Pancreas (tissue), 10 donors: ENCODE measurements around the gene CIPC. TPM values are rescaled to one million over a fixed set of nuclear protein-coding genes. Genes with fewer than 3 reads are reported as not detected.

Source experiments
- ATAC-seq, 4 donors: fragments of 200-7000 bp; cut with Tn5 transposase; one replicate each; pipeline versions ENCODE4 v1.8.0 to v1.9.1; 2020; ENCODE audit warnings: mild to moderate bottlenecking in 4 of 4, moderate library complexity in 4 of 4
- DNase-seq, 6 donors: peaks; one replicate each; pipeline ENCODE4 v3.0.0-alpha.2; 2020
- FAIRE-seq: peaks from 2 replicates; lab custom pipeline; 2012; peaks lifted over from hg19 to GRCh38; lab: Jason Lieb, UNC
- H3K27ac ChIP-seq, 4 donors: fragments of 200-600 bp; sonication (generic); 1 replicate in 3 of 4; 2 replicates in 1 of 4; pipeline versions ENCODE4 v1.5.0 to v1.8.0; 2020
- H3K27me3 ChIP-seq, 4 donors: fragments of 200-600 bp; one replicate each; pipeline ENCODE4 v1.8.0; 2021
- H3K36me3 ChIP-seq, 3 donors: fragments of 200-600 bp; sonication (generic) in 1 of 3; one replicate each; pipeline versions ENCODE4 v1.5.0 to v1.8.0; 2020 to 2021
- H3K4me1 ChIP-seq, 3 donors: fragments of 200-600 bp; one replicate each; pipeline ENCODE4 v1.8.0; 2021
- H3K4me3 ChIP-seq, 4 donors: fragments of 200-600 bp; sonication (generic) in 2 of 4; one replicate each; pipeline versions ENCODE4 v1.5.0 to v1.8.0; 2020 to 2021
- H3K9me3 ChIP-seq, 4 donors: fragments of 200-600 bp; one replicate each; pipeline ENCODE4 v1.8.0; 2021
- WGBS, 2 donors: extraction: QIAGEN DNeasy Blood & Tissue Kit; methylation state at CpG; one replicate each; pipeline ENCODE4 v1.1.7; 2013; 5-methylcytosine and 5-hydroxymethylcytosine counted together
- intact Hi-C, 3 donors: fragments of 100-400 bp; cut with DNase I; formaldehyde crosslinking; loops; one replicate each; pipeline versions ENCODE4 v1.11.1 to v1.14.2; 2022
- polyA plus RNA-seq, 2 donors: library from polyadenylated mRNA; stranded (reverse); fragments of 200-250 nt; gene quantifications; one replicate each; pipeline ENCODE4 v1.2.3, GENCODE V29; 2013
- total RNA-seq, 6 donors: library from RNA; stranded (reverse); fragmentation: NEBNext Ultra II Directional in 4 of 6; extraction: Animal tissue kit (Norgen Biotek cat#: 25700) in 4 of 6; gene quantifications; one replicate each; pipeline versions ENCODE4 v1.2.1 to v1.2.4, GENCODE V29; 2021 to 2023
- TF ChIP-seq, protein P1 (sequence below), 4 donors: fragments of 200-600 bp; sonication (generic) in 3 of 4; IDR thresholded peaks; one replicate each; pipeline versions ENCODE4 v1.5.0 to v1.8.0; 2021; ENCODE audit warnings: antibody characterized with exemption in 4 of 4
- donor health status: healthy with polysubstance abuse.
- donor health status: DM: no; HTN: no; CAD: no; lungs with moderate emphysema.
- donor health status: DM: no; HTN: no; CAD: no.
- donor health status: control.
- donor health status: control.
- donor health status: Bipolar disorder and iron deficiency.
- donor health status: DM: yes; HTN: yes; CAD: no.
- donor health status: DM: no; HTN: no; CAD: no.
- donor health status: DM: no; HTN: no; CAD: no.
- donor health status: DM: yes; HTN: yes; CAD: no.

The CIPC gene
- total and polyA plus RNA-seq, 8 donors, result 2.7 to 12.6 (median 7.6) TPM

DNA sequence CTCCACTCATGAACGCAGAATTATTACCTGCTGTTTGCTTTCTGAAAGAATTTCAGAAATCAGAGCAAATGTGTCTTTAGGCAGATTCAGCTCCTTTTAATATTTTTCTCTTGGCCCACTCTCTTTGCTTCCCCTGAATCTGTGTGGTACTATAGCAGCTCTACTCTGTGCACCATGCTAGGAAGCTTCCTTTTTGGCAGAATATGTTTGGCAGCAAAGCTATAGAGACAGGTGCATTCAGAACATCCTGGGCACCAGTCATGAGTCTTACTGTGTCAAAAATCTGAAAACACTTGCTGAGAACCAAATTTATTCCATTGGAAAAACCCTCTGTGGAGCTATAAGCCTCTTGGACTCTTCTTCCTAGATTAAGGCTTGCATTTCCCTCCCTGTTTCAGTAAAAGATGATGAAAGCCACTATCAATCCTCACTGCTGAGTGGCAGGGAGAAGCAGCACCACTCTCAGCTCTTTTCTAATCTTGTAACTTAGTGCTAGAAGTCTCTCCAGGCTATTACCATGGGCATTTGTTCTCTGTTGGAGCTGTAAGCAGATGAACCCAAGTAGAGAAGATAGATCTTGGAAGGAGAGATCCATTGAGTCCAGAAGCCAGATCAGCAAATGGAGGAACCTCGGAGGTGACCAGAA lies 18.2 kb downstream of the CIPC start:
- Histone ChIP-seq H3K27me3 (no peaks in the 10 kb centered on the region), H3K9me3 (no peaks in the 10 kb centered on the region), H3K27ac (no peak overlapping the region), H3K4me1 (no peaks in the 10 kb centered on the region), H3K36me3 (peaks cover 0 to 28% (median 4%) of the 10 kb centered on the region in 3 donors), H3K4me3 (no peak overlapping the region)
- WGBS, 2 donors, result 89 to 97% methylated on average over 2 of the region's 2 CpGs
- intact Hi-C loops, result no loop called here
- TF ChIP-seq, protein P1, sequence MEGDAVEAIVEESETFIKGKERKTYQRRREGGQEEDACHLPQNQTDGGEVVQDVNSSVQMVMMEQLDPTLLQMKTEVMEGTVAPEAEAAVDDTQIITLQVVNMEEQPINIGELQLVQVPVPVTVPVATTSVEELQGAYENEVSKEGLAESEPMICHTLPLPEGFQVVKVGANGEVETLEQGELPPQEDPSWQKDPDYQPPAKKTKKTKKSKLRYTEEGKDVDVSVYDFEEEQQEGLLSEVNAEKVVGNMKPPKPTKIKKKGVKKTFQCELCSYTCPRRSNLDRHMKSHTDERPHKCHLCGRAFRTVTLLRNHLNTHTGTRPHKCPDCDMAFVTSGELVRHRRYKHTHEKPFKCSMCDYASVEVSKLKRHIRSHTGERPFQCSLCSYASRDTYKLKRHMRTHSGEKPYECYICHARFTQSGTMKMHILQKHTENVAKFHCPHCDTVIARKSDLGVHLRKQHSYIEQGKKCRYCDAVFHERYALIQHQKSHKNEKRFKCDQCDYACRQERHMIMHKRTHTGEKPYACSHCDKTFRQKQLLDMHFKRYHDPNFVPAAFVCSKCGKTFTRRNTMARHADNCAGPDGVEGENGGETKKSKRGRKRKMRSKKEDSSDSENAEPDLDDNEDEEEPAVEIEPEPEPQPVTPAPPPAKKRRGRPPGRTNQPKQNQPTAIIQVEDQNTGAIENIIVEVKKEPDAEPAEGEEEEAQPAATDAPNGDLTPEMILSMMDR (IDR thresholded peaks at IDR 0.05), result no peak
- no peak for ATAC-seq
- no peak for FAIRE-seq
- DNase-seq, result no peak

DNA sequence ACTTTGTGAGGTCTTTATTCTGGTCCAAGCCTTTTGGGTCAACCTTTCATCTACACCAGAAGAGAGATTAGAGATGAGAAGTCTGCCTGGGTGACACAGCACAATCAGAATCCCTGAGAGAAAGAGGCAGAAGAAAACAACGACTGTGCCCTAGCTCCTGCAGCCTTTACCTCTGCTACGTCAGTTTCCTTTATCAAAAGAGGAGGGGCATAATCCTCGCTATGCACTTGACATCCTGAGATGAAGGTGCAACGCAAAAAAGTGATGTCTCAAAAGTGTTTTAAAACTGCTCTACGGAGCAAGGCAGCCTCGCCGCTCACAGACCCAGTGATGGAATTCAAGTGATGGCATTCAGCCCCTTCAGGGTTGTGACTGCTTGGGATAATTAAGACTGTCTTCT lies 21.8 kb downstream of the CIPC start:
- WGBS, 2 donors, result 92 to 93% methylated on average over 7 of the region's 7 CpGs
- FAIRE-seq, result no peak
- ATAC-seq, result no peak
- H3K27ac ChIP-seq, result no peak overlapping the region
- peaks cover 0 to 4% (median 2%) of the 10 kb centered on the region in 3 donors for H3K36me3 ChIP-seq
- no peak for DNase-seq
- no peaks in the 10 kb centered on the region for H3K9me3 ChIP-seq
- intact Hi-C loops, result no loop called here
- H3K4me3 ChIP-seq, result no peak overlapping the region
- H3K27me3 ChIP-seq, result no peaks in the 10 kb centered on the region
- TF ChIP-seq, protein P1 (IDR thresholded peaks at IDR 0.05), result no peak
- peaks cover 13 to 16% (median 15%) of the 10 kb centered on the region in 3 donors for H3K4me1 ChIP-seq

DNA sequence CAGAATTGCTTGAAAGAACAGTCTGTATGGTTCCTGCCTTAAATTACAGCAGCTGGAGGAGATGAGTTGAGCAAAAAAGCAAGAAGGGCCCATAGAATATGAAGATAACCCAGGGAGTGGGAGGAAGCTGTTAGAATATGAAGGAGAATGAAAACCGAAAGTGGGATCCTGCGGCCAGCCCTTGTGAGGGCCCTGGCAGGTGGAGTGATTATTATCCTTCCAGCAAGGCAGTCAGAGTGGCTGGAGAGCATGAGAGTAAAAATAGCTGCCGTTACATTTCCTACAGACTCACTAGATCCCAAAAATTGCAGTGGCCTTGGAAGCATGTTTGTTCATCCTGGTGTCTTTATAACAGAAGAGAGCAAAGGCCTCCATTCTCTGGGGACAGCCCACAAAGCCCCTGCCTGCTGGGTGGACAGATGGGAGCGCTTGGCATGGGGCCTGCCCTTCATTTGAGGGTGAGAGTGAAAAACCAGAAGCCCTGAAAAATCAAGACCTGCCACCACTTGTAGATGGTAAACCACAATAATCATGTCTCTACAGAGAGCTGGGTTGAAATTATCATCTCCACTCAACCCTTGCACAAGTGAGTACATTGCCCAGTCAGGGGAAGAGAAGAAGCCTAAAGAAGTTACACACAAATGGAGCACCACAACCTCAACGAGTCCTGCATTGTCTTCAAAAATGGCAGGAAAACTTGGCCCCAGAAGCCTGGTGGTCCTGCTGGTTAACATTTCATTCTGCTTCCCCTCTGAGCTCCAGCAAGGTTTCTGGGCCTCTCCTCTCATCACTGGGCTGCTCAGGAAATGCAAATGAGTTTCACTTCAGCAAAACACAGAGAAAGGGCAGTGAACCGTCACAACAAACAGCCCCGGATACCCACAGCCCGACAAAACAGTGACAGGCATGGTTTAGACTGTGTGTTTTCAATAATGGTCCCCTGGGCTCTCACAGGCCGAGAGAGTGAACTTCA lies 23.0 kb downstream of the CIPC start:
- TF ChIP-seq, protein P1 (IDR thresholded peaks at IDR 0.05), result no peak
- ATAC-seq, result no peak
- Histone ChIP-seq H3K9me3 (no peaks in the 10 kb centered on the region), H3K4me1 (peaks cover 13 to 20% (median 15%) of the 10 kb centered on the region in 3 donors), H3K27me3 (no peaks in the 10 kb centered on the region), H3K36me3 (peaks cover 0 to 4% (median 0%) of the 10 kb centered on the region in 3 donors), H3K27ac (no peak overlapping the region), H3K4me3 (no peak overlapping the region)
- FAIRE-seq, result no peak
- no peak for DNase-seq
- 75 to 78% methylated on average over 9 of the region's 9 CpGs for WGBS, 2 donors
- intact Hi-C loops, result no loop called here

DNA sequence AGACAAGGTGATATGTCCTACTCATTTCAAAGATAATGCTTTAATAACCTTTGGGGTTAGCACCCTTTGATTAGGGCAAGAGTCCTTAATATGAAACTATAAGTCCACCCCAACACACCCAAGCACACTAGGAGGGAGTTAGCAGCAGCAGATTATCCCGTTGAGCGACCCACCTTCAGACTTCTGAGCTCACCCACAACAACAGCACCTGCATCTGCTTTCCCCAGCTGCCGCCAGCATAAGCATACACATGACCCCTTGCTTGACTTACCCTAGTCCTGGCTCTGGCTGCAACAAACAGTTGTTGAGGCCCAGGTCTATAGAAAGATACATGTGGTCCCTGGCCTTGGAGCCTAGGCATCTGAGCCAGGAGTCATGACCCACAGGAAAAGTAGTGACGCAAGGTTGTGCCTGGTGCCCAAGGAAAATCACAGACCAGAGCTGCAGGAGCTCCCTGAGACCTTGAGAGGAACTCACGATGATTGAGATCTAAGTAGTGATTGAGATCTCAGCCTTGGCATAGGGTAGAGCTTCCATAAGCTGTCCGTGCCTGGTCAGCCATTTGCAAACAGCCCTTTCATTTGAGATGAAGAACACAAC lies 24.6 kb downstream of the CIPC start:
- H3K4me1 ChIP-seq, result peaks cover 13 to 20% (median 15%) of the 10 kb centered on the region in 3 donors
- no peaks in the 10 kb centered on the region for H3K9me3 ChIP-seq
- FAIRE-seq (no peak), DNase-seq (no peak), ATAC-seq (no peak)
- 68 to 79% methylated on average over 6 of the region's 6 CpGs for WGBS, 2 donors
- peak overlapping the region in 2 of 4 donors; percentile 3 to 33 for H3K27ac ChIP-seq
- TF ChIP-seq, protein P1 (IDR thresholded peaks at IDR 0.05), result no peak
- peaks cover 0 to 4% (median 0%) of the 10 kb centered on the region in 3 donors for H3K36me3 ChIP-seq
- H3K4me3 ChIP-seq, result no peak overlapping the region
- no peaks in the 10 kb centered on the region for H3K27me3 ChIP-seq
- intact Hi-C loops, result no loop called here
